ENCODE measurements around the gene PPDPF. TPM values are rescaled to one million over a fixed set of nuclear protein-coding genes. Genes with fewer than 3 reads are reported as not detected.

PPDPF gene
- total and polyA plus RNA-seq, 2 donors (not counting 1 experiment from before 2014, with no cell fraction given) = 34.0 to 58.0 TPM

DNA sequence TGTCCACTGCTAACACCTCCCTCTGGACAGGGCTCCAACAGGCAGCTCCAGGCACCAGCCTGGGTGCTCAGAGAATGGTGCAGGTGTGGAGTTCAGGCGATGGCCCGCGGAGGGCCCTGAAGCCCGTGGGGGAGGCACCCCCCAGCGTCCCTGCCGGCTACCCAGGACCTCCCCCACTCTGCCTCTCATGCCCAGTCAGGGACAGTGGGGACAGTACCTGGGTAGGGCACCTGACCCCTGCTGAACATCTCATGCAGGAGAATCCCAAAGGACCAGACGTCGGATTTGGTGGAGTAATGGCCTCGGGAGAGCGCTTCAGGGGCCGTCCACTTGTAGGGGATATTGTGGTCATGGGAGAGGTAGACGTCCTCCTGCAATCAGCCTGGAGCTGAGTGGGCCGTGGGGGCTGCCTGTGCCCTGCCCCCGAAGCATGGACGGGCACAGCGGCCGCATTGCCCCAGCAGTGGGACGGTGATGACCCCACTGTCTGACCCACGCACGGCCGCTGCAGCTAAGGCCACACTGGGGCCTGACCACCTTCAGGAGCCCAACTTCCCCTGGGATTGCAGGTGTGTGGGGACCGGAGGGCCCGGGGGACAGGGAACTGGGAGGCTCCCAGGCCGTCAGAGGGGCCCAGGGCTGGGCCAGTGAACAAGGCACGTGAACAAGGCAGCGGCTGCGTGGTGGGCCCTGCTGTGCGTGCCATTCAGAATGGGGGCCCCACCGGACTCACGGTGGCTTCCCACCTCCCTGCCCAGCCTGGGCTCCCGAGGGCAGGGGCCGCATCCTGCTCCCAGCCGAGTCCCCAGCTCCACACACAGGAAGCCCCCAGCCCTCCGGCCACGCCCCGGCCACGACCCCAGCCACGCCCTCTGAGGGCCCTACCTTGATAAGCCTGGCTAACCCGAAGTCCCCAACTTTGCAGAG, 9.6 kb downstream of the PPDPF start:
- Histone ChIP-seq H3K27ac (ENCODE audit: insufficient read depth, low read length) (no peak overlapping the region), H3K9ac (ENCODE audit: insufficient read depth, low read length) (no peak overlapping the region), H3K36me3 (ENCODE audit: control insufficient read depth, insufficient read depth, low read length) (no peaks in the 10 kb centered on the region), H3K9me3 (ENCODE audit: control insufficient read depth, insufficient read depth, low read depth, low read length) (no peaks in the 10 kb centered on the region), H3K4me3 (replicated peaks in 1 of 4; ENCODE audit: control extremely low read depth in 1 of 4, insufficient read depth in 1 of 4, low read depth in 3 of 4, low read length in 4 of 4) (no peak overlapping the region), H4K20me1 (ENCODE audit: control insufficient read depth, extremely low read depth, insufficient read depth, low read length) (no peaks in the 10 kb centered on the region), H2AFZ (ENCODE audit: low read length) (no peak overlapping the region), H3K4me1 (ENCODE audit: control insufficient read depth, extremely low read depth, insufficient read depth, low read length) (no peaks in the 10 kb centered on the region), H3K27me3 (ENCODE audit: control insufficient read depth, insufficient read depth, low read length) (peaks cover 7% of the 10 kb centered on the region), H3K79me2 (ENCODE audit: control insufficient read depth, insufficient read depth, low read length) (no peaks in the 10 kb centered on the region), H3K4me2 (ENCODE audit: extremely low read depth, insufficient read depth, low read length) (no peak overlapping the region)
- DNase-seq (ENCODE audit: low read depth in 2 of 2) = no peak
- TF ChIP-seq, protein P1, sequence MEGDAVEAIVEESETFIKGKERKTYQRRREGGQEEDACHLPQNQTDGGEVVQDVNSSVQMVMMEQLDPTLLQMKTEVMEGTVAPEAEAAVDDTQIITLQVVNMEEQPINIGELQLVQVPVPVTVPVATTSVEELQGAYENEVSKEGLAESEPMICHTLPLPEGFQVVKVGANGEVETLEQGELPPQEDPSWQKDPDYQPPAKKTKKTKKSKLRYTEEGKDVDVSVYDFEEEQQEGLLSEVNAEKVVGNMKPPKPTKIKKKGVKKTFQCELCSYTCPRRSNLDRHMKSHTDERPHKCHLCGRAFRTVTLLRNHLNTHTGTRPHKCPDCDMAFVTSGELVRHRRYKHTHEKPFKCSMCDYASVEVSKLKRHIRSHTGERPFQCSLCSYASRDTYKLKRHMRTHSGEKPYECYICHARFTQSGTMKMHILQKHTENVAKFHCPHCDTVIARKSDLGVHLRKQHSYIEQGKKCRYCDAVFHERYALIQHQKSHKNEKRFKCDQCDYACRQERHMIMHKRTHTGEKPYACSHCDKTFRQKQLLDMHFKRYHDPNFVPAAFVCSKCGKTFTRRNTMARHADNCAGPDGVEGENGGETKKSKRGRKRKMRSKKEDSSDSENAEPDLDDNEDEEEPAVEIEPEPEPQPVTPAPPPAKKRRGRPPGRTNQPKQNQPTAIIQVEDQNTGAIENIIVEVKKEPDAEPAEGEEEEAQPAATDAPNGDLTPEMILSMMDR (conservative IDR thresholded peaks at IDR 0.05 in 1 of 2, IDR thresholded peaks at IDR 0.05 in 1 of 2; ENCODE audit: low read depth in 1 of 2, low read length in 2 of 2) = no peak
- TF ChIP-seq EZH2 (IDR thresholded peaks at IDR 0.05; ENCODE audit: low read length, missing control alignments) = no peak

DNA sequence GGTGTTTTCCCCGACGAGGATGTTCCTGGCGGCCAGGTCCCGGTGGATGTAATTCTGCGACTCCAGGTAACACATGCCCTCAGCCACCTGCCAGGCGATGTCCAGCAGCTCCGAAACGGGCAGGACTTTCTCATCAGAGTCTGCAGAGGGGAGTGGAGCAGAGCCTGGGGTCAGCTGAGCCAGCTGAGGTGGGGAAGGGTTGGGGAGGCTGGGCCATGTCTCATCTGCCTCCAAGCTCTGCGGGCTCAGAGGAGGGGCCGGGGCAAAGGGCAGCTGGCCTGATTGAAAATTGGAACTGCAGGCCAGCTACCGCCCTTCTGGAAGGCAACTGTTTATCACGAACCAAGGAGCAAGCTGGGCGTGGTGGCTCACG, 10.2 kb downstream of the PPDPF start:
- no peak overlapping the region for H3K4me3 ChIP-seq (replicated peaks in 1 of 4; ENCODE audit: control extremely low read depth in 1 of 4, insufficient read depth in 1 of 4, low read depth in 3 of 4, low read length in 4 of 4)
- no peak overlapping the region for H2AFZ ChIP-seq (ENCODE audit: low read length)
- H3K4me1 ChIP-seq (ENCODE audit: control insufficient read depth, extremely low read depth, insufficient read depth, low read length) = no peaks in the 10 kb centered on the region
- no peak overlapping the region for H3K4me2 ChIP-seq (ENCODE audit: extremely low read depth, insufficient read depth, low read length)
- no peaks in the 10 kb centered on the region for H3K36me3 ChIP-seq (ENCODE audit: control insufficient read depth, insufficient read depth, low read length)
- no peaks in the 10 kb centered on the region for H4K20me1 ChIP-seq (ENCODE audit: control insufficient read depth, extremely low read depth, insufficient read depth, low read length)
- H3K79me2 ChIP-seq (ENCODE audit: control insufficient read depth, insufficient read depth, low read length) = no peaks in the 10 kb centered on the region
- no peak overlapping the region for H3K27ac ChIP-seq (ENCODE audit: insufficient read depth, low read length)
- no peak for DNase-seq (ENCODE audit: low read depth in 2 of 2)
- no peak for TF ChIP-seq EZH2 (IDR thresholded peaks at IDR 0.05; ENCODE audit: low read length, missing control alignments)
- TF ChIP-seq, protein P1 (conservative IDR thresholded peaks at IDR 0.05 in 1 of 2, IDR thresholded peaks at IDR 0.05 in 1 of 2; ENCODE audit: low read depth in 1 of 2, low read length in 2 of 2) = no peak
- no peak overlapping the region for H3K9ac ChIP-seq (ENCODE audit: insufficient read depth, low read length)
- H3K27me3 ChIP-seq (ENCODE audit: control insufficient read depth, insufficient read depth, low read length) = peaks cover 7% of the 10 kb centered on the region
- no peaks in the 10 kb centered on the region for H3K9me3 ChIP-seq (ENCODE audit: control insufficient read depth, insufficient read depth, low read depth, low read length)

DNA sequence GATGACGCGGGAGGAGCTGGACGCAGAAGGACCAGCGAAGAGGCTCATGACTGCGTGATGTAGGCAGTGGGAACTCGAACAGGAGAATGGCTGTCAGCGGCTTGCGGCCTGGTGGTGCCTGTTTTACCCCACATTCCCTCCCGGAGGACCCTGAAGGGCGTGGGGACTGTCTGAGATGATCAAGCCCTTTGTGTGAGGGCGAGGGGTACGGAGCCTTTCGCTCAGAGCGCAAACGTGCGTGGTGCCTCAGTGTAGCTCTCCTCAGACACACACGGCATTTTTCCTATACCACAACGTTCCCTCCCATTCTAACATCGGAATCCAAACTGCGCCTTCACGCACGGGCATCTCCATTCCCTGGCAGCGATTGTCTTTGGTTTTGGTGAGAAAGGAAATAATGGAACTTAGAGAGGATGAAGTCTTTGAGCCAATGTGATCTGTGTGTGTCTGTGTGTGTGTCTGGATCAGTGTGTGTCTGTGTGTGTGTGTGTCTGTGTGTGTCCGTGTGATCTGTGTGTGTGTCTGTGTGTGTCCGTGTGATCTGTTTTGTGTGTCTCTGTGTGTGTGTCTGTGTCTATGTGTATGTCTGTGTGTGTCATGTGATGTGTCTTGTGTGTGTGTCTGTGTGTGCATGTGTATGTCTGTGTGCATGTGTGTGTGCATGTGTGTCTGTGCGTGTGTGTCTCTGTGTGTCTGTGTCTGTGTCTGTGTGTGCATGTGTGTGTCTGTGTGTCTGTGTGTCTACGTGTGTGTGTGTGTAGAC, 11.3 kb downstream of the PPDPF start:
- no peaks in the 10 kb centered on the region for H4K20me1 ChIP-seq (ENCODE audit: control insufficient read depth, extremely low read depth, insufficient read depth, low read length)
- no peak overlapping the region for H3K27ac ChIP-seq (ENCODE audit: insufficient read depth, low read length)
- H2AFZ ChIP-seq (ENCODE audit: low read length) = no peak overlapping the region
- H3K9ac ChIP-seq (ENCODE audit: insufficient read depth, low read length) = no peak overlapping the region
- no peak overlapping the region for H3K4me3 ChIP-seq (replicated peaks in 1 of 4; ENCODE audit: control extremely low read depth in 1 of 4, insufficient read depth in 1 of 4, low read depth in 3 of 4, low read length in 4 of 4)
- no peaks in the 10 kb centered on the region for H3K9me3 ChIP-seq (ENCODE audit: control insufficient read depth, insufficient read depth, low read depth, low read length)
- H3K36me3 ChIP-seq (ENCODE audit: control insufficient read depth, insufficient read depth, low read length) = no peaks in the 10 kb centered on the region
- peaks cover 5% of the 10 kb centered on the region for H3K4me1 ChIP-seq (ENCODE audit: control insufficient read depth, extremely low read depth, insufficient read depth, low read length)
- peaks cover 7% of the 10 kb centered on the region for H3K27me3 ChIP-seq (ENCODE audit: control insufficient read depth, insufficient read depth, low read length)
- no peaks in the 10 kb centered on the region for H3K79me2 ChIP-seq (ENCODE audit: control insufficient read depth, insufficient read depth, low read length)
- H3K4me2 ChIP-seq (ENCODE audit: extremely low read depth, insufficient read depth, low read length) = no peak overlapping the region
- no peak for DNase-seq (ENCODE audit: low read depth in 2 of 2)
- TF ChIP-seq, protein P1 (conservative IDR thresholded peaks at IDR 0.05 in 1 of 2, IDR thresholded peaks at IDR 0.05 in 1 of 2; ENCODE audit: low read depth in 1 of 2, low read length in 2 of 2) = no peak
- TF ChIP-seq EZH2 (IDR thresholded peaks at IDR 0.05; ENCODE audit: low read length, missing control alignments) = no peak
